GM21423 (cell line): Measurements from ENCODE around the gene ORC4.

ENCODE experiments used
- ATAC-seq: cut with Tn5 transposase; IDR thresholded peaks from one replicate; pipeline ENCODE4 v1.9.1; 2021; ENCODE audit warnings: mild to moderate bottlenecking, moderate library complexity; ENCODE audit not compliant: unreplicated experiment

The ORC4 gene

DNA sequence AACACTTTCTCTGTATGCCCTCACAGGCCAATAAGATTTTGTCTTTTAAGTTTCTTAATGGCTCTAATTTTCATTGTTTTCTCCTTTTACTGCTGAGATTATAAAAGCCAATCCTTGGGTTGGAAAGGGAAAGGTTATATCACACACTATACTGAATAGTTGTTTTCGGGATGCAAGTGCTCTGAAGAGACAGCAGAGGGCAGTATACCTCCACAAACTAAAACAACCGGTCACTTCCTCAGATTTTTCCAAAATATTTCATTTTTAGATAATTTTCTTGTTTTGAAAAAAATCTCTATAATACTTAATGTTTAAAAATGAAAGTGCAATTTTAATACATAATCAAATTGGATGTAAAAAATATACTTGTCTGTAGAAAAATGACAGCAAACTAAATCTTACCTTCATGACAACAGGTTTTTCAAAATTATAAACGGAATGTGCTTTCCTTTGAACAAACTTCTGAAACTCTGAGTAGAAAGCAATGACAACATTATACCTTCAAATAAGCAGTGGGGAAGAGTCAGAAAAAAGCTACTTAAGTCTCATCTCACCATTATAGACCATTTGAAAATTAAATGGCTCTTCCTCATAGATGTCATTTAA lies 82.7 kb downstream of the ORC4 start:
- no peak for ATAC-seq

DNA sequence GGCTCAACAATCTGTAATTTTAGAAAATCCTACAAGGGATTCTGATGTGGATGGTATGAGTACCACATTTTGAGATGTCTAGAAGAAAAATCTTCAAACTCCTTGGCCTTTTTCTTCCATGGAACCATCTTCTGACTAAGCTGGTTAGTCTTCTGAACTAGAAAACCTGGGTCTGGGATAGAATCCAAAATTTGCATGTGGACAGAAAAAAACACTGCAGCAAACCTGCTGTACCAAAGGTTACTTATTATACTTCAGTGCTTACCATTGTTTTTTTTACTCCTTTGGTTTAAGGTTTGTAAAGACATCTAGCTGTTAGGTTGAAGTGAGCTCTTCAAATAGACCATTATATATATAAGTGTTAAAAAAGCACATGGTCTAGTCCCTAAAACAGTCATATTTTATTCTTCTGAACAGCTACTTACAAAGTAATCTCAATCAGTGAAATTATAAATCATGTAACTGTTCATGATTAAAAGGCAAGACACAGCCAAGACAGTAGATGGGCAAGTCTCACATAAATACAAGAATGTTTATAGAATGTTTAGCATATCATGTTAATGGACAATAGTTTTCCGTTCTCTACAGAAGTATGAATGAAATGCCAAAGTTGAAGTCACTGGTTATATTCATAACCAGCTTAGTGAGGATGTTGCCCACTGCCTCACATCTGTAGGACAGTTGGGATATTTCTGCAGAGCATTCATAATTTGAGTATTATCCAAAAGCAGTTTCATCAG lies 85.5 kb downstream of the ORC4 start:
- no peak for ATAC-seq

DNA sequence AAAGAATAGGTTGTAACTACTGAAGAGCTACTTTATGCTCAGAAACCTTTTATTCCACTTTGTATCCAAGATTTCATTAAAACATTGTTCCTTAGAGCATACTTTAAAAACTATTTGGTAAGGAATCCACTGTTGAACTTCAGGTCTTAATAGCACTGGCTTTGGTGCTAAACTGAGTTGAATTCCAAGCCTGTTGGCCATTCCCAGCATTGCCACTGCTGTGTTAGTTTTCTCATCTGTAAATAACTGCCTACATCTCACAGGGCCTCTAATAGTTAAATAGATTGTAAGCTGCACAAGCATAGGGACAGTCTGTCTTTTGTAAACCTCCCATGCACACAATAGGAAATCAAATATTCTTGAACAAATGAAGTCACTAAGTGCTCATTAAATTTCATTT lies 86.6 kb downstream of the ORC4 start:
- no peak for ATAC-seq

DNA sequence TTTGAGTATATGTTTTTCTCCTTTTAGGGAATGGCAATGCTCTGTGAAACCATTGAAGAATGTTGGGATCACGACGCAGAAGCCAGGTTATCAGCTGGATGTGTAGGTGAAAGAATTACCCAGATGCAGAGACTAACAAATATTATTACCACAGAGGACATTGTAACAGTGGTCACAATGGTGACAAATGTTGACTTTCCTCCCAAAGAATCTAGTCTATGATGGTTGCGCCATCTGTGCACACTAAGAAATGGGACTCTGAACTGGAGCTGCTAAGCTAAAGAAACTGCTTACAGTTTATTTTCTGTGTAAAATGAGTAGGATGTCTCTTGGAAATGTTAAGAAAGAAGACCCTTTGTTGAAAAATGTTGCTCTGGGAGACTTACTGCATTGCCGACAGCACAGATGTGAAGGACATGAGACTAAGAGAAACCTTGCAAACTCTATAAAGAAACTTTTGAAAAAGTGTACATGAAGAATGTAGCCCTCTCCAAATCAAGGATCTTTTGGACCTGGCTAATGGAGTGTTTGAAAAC lies 93.4 kb downstream of the ORC4 start:
- ATAC-seq = no peak

DNA sequence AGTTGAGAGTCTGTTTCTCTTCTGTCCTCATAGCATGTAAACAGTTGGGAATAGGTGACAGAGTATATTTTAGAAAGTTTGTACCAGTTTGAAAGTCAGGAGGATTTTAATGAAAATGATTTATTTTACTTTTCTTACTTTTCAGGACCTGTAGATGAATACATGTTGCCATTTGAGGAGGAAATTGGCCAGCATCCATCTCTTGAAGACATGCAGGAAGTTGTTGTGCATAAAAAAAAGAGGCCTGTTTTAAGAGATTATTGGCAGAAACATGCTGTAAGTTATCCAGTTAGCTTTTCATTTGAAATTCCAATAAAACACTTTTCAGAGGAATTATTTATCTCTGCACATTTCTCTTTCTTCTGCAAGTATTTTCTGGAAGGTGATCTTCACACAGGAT lies 94.7 kb downstream of the ORC4 start:
- no peak for ATAC-seq

DNA sequence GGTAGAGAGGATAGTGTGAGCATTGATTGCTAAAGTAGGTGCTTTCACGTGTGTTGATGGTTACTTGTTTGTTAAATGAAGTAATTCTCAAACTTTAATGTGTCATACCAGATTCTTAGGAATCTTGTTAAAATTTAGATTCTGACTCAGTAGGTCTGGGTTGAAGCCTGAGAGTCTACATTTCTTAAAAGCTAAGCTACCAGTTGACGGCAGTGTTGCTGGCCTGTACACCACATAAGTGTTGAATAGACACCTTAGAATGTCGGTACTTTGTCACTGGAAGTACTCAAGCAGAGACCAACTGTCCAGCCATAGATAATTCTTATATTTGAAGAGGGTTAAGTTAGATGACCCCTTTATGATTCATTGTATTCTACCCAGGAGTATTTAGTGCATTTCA lies 95.9 kb downstream of the ORC4 start:
- ATAC-seq = no peak

DNA sequence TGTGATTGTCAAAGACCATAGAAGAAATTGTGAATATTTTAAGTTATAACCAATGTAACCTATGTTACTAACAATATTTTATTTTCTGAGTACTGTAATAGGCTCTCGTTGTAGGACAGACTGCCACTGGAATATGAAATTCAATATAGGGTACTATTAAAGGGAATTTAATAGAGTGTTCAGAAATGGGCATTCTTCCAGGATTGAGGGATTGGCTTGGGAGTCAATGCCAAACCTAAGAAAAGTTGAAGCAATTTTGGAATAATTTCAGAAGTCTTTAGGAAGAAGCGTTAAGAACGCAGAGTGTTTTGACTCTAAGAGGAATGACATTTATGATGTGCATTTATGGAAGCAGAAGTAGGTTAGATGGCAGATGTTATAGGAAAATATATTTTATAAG lies 96.7 kb downstream of the ORC4 start:
- no peak for ATAC-seq

DNA sequence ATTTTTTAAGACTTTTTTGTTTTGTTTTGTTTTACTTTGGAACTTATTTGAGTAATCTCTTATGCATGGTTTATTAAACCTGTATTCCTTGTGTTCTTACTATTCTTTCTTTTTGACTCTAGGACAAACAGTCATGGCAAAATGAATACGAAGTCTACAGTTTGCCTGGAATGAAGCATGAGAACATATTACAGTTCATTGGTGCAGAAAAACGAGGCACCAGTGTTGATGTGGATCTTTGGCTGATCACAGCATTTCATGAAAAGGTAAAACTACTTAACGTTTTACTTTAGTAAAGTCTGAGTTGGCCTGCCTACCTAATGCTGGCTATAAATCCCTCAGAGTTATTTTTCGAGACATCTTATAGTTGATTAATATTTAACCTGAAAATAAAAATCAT lies 103.4 kb downstream of the ORC4 start:
- ATAC-seq = no peak

DNA sequence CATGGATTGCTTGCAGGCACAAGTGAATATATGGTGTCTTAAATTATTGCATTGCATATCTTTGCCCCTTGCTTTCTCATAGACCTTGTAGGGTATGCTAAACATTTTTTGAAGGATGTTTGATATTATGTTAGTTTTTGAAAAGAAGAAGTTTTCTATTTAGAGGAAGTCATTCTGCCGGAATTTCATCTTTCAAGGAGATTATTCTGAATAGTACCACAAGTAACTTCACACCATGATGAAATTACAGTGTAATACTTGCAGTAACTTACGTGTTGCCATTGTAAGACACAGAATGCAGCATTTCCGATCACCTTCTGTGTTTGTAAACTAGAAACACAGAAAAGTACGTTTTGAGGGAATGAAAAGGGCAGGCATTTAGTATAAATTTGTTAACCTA lies 103.8 kb downstream of the ORC4 start:
- no peak for ATAC-seq

DNA sequence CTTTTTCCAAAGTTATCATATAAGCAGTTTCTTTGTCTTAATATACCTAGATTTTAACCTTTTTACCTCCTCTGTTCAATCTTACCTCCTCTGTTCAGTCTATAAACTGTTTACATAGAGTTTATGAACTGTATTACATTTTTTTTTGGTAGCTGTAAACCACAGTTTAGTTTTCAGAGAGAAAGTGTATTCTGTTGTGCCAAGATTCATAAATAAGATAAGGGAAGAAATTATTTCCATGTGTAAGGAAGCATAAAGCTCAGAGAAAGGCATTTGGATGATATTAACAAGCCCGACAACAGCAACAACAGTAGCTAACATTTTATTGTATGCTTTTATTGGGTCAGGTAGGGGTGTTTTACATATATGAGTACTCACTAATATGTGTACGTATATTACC lies 104.5 kb downstream of the ORC4 start:
- no peak for ATAC-seq

DNA sequence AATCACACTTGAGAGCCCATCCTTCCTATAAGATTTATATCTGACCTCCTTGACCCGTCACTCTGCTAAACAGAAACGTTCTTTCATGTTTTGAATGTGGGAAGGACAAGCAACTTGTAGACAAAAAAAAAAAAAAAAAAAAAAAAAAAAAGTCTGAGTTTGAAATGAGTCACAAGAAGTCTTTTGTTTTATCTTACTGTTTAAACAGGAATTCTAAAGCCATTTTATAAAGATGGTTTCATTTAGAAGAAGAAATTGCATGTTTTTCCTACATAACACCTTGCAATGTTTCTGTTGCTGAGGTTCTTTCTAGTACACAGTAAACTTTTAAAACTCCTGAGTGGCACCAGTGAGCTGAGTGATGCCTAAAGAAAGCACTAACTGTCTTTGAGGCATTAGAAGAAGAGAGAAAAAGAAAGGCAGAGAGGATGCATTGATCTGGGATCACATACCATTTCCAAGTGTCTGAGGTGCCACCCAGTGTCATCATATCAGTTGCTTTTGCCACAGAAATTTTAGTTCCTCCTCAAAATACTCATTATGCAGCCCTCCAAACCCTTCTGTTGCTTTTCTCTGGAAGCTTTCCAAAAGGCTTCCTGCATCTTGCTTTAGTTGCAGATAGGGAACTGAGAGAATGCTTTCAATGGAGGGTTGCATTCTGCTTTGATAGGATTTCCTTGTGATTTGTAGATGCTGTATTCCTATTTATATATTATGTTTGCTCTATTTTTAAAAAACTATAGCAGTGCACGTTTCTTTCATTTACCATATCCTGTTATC lies 106.6 kb downstream of the ORC4 start:
- no peak for ATAC-seq

DNA sequence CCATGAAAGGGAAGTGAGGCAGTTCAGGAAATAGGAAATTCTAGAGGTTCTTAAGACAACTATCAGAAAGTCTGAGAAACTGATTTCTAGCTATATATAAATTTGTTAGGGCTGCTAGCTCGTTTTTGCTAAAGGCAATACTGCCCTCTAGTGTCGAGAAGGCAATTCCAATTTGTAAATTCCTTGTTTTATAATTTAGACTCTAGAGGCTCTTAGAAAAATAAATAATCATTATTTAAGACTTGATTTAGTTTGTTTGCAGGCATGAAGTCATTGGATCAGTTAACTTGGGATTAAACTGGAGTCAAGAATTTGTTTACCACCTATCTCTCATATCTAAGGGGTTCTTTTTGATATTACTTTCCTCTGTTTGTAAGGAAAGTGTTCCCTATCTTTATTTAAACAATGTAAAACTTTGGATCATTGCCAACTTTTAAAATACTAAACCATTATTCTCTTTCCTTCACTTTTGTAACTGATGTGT lies 109.5 kb downstream of the ORC4 start:
- no peak for ATAC-seq

DNA sequence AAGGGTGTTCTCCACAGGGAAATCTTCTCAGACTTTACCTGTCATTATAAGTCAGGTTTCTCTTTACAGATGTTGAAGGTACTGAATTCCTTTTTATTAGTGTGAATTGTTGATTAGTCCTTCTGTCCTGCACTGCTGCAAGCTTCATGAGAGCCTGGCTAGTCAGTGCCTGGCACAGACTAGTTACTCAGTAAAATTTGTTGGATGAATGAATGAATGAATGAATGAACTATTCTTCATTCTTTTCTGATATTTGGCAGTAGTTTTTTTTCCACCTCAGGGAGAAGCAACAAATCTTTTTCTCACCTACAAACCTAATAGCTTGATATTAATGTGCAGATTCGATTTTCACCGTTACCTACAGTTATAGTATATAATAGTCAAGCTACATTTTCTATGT lies 111.4 kb downstream of the ORC4 start:
- ATAC-seq = no peak

DNA sequence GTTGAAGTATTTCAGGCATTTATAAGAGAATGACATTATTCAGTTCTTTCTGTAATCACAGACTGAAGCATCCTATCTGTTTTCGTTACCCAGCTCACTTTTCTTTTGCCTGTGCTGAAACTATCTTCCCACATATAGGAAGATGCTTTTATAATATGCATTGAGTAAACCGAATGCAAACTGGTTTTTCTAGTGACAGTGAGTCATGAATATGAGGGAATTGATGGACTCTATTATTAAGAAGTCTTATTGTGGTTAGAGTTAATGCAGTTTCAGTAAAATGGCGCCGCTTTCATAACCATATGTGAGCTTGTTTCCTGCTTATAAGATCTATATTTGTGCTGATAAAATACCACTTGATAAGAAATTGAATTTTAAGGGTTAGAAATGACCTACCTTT lies 116.5 kb downstream of the ORC4 start:
- ATAC-seq = no peak

DNA sequence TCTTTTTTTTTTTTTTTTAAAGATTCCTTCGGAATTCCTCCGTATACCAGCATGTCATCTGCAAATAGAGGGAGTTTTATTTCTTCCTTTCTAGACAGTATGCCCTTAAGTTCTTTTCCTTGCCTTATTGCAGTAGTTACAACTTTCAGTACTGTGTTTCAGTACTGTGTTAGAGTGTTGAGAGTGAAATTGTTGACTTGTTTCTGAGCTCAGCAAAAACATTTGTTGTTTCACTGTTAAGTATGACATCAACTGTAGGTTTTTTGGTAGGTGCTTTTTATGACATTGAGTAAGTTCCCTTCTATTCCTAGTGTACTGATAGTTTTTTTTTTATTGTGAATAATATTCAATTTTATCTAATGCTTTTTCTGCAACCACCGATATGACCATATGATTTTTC lies 131.9 kb downstream of the ORC4 start:
- no peak for ATAC-seq

DNA sequence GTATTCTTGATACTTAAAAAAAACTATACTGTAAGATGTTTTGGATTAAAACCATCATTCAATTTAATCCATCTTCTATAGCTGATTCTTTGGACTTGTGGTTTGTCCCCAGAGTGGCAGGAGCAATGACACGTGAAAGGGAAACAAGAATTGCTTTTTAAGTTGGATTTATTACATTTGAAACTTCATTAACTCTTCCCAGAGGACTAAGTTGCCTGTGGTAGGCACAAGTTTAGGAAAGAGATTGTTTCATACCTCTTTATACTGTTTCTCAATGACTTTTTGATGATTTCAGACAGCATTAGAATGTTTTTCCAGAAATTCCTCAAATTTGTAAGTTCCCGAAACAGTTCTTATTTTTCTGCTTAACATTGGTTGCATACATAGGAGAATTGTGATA lies 134.4 kb downstream of the ORC4 start:
- no peak for ATAC-seq

DNA sequence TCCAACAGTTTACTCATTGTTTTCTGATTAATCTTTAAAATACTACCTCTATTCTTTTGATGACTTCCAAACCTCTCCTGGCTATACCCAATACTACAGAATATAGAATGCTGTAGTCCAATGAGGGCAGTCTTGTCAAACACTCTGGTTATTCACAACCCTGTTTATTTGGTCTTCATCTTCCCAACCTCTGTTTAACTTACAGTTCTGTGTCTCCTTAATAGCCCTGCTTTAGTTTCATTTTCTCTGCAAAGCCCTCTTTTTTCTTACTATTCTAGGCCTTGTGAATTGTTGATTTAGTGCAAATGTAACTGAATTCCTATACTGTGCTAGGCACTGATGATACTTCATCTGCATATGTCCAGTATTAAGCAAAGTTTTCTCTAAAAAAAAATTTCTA lies 135.7 kb downstream of the ORC4 start:
- ATAC-seq = no peak

DNA sequence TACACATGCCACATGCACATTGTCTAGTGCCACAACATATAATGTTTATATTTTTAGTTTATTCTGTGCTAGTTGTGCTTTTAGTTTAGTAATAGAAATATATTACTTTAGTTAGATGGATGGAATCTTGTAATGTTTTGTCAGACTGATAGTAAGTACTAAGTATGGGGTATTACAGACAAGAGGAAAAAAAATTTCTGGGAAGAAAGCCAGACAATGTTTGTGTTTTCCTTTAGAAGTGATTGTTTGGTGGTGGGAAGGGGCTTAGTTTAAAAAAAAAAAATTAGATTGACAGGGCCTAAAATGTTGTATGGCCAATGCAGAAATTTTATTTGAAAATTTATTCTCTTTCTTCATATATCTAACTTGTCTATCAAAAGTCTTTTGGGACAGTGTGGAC lies 137.9 kb downstream of the ORC4 start:
- no peak for ATAC-seq
